ENCODE measurements around the gene ID1.

GRCh38 chr20:31605031-31605901, at the start of gene ID1:
- TF ChIP-seq, protein P1, sequence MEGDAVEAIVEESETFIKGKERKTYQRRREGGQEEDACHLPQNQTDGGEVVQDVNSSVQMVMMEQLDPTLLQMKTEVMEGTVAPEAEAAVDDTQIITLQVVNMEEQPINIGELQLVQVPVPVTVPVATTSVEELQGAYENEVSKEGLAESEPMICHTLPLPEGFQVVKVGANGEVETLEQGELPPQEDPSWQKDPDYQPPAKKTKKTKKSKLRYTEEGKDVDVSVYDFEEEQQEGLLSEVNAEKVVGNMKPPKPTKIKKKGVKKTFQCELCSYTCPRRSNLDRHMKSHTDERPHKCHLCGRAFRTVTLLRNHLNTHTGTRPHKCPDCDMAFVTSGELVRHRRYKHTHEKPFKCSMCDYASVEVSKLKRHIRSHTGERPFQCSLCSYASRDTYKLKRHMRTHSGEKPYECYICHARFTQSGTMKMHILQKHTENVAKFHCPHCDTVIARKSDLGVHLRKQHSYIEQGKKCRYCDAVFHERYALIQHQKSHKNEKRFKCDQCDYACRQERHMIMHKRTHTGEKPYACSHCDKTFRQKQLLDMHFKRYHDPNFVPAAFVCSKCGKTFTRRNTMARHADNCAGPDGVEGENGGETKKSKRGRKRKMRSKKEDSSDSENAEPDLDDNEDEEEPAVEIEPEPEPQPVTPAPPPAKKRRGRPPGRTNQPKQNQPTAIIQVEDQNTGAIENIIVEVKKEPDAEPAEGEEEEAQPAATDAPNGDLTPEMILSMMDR (IDR thresholded peaks at IDR 0.05) = no peak
- TF ChIP-seq ZFX (IDR thresholded peaks at IDR 0.05; ENCODE audit: borderline replicate concordance) = no peak
